DMS53 treated with DMSO at 0.1 percent for 48 hours (cell line): ENCODE results near the gene KLK15.

Experiments used
- DNase-seq: peaks from one replicate; lab custom pipeline; 2025; ENCODE audit not compliant: unreplicated experiment; lab: John Stamatoyannopoulos, UW

The KLK15 gene

GRCh38 chr19:50833117-50833801 is at the start of gene KLK15:
KLK15 (minus strand) TSS chr19:50833574; CDS start chr19:50831492, 2,082 bp downstream.
- no peak for DNase-seq

- DNase-seq: no peak
Measured at GRCh38 chr19:50882188-50882587, 48.8 kb upstream of the KLK15 start.

GRCh38 chr19:50880241-50880640 is 46.9 kb upstream of the KLK15 start:
- DNase-seq: no peak

- DNase-seq: no peak
Measured at GRCh38 chr19:50878851-50879250, 45.5 kb upstream of the KLK15 start.

GRCh38 chr19:50877338-50877737 is 44.0 kb upstream of the KLK15 start:
- DNase-seq: peak; percentile 72

GRCh38 chr19:50876456-50876855 is 43.1 kb upstream of the KLK15 start:
- no peak for DNase-seq

GRCh38 chr19:50875795-50876422 is 42.5 kb upstream of the KLK15 start:
- no peak for DNase-seq

- no peak for DNase-seq
Measured at GRCh38 chr19:50874211-50874610, 40.8 kb upstream of the KLK15 start.

- DNase-seq: no peak
Measured at GRCh38 chr19:50873056-50873455, 39.7 kb upstream of the KLK15 start, which contains the start of gene KLK2. KLK2 (plus strand) TSS chr19:50873439; CDS start chr19:50873474, 35 bp downstream.

- no peak for DNase-seq
Measured at GRCh38 chr19:50870417-50871089, 37.2 kb upstream of the KLK15 start.

- DNase-seq: no peak
Measured at GRCh38 chr19:50869479-50869878, 36.1 kb upstream of the KLK15 start.

GRCh38 chr19:50861496-50862286 is 28.3 kb upstream of the KLK15 start:
- DNase-seq: no peak

- DNase-seq: no peak
Measured at GRCh38 chr19:50861010-50861409, 27.6 kb upstream of the KLK15 start.

- no peak for DNase-seq
Measured at GRCh38 chr19:50859849-50860248, 26.5 kb upstream of the KLK15 start.

- DNase-seq: peak; percentile 71
Measured at GRCh38 chr19:50858886-50859285, 25.5 kb upstream of the KLK15 start.

GRCh38 chr19:50857366-50857765 is 24.0 kb upstream of the KLK15 start:
- DNase-seq: no peak

- no peak for DNase-seq
Measured at GRCh38 chr19:50854636-50855410, 21.4 kb upstream of the KLK15 start, which contains the start of gene KLK3. KLK3 (plus strand) TSS chr19:50854915; CDS start chr19:50854956, 41 bp downstream.

- DNase-seq: no peak
Measured at GRCh38 chr19:50851620-50852019, 18.2 kb upstream of the KLK15 start.

GRCh38 chr19:50850738-50851137 is 17.4 kb upstream of the KLK15 start:
- DNase-seq: no peak

- no peak for DNase-seq
Measured at GRCh38 chr19:50844296-50844935, 11.0 kb upstream of the KLK15 start.
